UCSD-AML1 (cell line): ENCODE measurements around the gene C19orf38.
"Not testable (repeated sequence)": the region's sequence is repeated elsewhere in the genome, so short reads cannot be mapped to it uniquely, and the experiment has no call there.

Experiments used
- DNase-seq: peaks from one replicate; lab custom pipeline; 2025; ENCODE audit not compliant: unreplicated experiment; lab: John Stamatoyannopoulos, UW

C19orf38 gene

GRCh38 chr19:10872546-10873107, 24.4 kb downstream of the C19orf38 start:
- DNase-seq, result no peak

- no peak for DNase-seq
These were observed 25.8 kb downstream of the C19orf38 start for GRCh38 chr19:10874024-10874423.

GRCh38 chr19:10876459-10877240, 28.4 kb downstream of the C19orf38 start:
- DNase-seq, result peak; percentile 32

GRCh38 chr19:10877608-10878007, 29.4 kb downstream of the C19orf38 start:
- not testable (repeated sequence) for DNase-seq

DNA sequence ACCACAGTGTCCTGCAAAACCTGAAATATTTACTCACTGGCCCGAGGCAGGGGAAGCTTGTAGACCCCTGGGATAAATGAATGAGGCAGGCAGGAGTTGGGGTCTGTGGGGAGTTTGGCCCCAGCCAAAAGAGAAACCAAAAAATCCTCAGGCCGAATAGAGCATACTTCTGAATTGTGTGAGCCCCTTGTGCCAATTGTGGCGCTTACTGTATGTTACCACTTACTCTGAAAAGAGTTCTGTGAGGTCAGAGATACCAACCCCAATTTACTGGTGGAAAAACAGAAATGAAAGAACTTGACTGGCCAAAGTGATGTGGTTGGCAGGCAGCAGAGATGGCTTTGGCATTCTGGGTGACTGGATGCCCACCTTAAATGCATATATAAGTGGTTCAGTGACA, 30.0 kb downstream of the C19orf38 start:
- no peak for DNase-seq

DNA sequence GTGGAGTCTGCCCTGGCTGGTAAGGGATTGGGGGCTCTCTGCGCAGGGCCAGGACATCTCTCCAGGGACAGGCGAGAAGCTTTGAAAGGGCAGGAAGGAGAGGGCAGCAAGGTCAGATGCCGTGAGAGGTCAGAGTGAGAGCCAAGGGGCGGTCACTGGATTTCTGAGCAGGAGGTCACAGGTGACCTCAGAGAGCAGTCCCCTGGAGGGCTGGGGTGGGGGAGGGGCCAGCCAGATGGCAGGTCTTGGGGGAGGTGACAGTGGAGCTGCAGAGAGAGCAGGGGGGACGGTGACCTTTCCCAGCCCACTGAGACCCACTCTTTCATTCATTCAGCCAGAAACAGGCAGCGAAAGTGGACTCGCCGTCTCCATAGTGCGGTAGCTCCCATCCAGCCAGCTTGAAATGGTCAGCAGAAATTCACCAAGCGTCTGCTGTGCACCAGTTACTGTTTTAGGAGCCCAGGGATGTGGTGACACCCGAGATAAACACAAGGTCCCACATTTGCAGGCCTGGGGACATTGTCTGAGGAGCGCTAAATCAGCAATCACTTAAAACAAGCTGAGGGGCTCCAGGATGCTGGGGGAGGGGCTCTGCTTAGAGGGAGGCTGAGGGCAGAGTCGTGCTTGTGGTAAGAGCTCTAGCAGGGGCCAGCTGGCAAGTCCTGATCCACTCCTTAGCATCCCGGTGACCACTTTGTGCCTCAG, 33.3 kb downstream of the C19orf38 start:
- no peak for DNase-seq

GRCh38 chr19:10882108-10882457, 33.9 kb downstream of the C19orf38 start:
- DNase-seq, result no peak

DNA sequence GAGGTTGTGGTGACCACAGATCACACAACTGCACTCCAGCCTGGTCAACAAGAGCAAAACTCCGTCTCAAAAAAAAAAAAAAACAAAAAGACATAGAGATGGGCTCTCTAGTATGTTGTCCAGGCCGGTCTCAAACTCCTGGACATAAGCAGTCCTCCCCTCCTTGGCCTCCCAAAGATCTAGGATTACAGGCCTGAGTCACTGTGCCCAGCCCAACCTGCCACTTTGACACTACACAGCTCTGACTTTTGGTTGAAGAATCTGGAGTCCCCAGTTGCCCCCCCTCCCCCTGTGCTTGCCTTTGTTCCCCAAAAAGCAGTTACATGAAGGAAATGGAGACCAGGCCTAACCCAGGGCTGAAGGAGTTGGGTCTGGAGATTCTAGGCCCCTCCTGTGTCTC, 36.1 kb downstream of the C19orf38 start:
- DNase-seq, result no peak

DNA sequence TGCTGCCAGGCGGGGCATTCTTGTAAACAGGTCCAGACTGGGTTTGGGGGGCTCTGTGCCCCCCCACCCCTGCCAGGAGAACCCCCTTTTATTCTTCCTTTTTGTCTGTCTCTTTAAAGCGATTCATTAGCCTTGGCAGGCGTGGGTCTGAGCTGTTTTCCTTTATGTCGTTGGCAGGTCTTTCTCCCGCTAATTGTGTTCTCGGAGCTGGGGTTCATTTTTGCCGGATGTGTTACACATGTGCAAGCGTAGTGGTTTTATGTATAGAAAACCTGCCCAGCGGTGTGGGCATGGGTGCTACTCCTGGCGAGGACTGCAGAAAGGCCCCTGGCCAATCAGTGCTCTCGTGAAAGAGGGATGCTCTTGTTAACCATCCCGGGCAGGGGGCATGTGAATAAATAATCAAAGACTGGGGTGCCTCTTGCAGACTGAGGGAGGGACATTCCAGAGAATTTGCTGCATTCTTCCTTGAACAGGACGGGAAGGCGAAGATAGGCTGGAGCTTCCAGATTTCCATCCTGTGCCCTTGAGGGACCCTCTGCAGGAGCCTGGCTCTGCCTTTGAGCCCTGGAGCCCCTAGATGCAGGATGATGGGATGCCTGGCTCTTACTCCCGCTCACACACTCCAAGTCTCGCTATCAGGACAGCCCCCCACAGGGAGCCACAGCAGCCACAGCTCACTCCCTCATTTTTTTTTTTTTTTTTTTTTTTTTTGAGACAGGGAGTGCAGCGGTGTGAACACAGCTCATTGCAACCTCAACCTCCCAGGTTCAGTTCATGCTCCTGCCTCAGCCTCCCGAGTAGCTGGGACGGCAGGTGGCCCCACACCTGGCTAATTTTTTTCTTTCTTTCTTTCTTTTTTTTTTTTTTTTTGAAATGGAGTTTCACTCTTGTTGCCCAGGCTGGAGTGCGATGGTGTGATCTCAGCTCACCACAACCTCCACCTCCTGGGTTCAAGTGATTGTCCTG, 37.3 kb downstream of the C19orf38 start:
- DNase-seq, result no peak

DNA sequence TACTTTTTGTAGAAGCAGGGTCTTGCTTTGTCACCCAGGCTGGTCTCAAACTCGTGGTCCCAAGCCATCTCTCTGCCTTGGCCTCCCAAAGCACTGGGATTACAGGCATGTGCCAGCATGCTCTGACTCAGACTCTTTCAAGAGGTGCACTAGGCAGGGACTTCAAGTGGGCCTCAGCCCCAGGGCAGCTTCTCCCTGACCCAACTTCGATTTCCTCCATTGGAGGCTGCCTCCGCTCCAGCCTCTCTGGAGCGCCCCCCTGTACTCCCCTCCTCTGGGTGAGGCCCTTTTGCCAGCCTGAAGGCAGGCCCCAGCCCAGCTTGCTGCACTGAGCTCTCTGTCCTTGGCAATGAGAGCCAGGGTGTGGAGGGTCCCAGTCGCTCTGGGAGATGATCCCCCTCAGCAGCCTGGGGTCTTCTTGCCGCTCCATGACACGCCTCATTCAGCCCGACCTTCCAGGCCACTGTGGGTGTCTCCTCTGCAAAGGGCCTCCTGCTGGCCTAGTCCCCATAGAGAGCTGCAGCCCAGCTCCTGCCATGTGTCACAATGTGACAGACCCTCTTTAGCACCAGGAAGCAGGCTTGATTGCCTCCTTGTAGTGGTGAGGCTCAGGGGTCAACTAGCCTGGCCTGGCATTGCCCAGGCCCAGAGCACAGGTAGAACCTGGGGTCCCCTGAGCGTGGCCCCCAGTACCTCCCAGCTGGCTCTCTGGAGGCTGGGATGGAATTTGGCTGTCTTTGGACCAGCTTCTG, 39.6 kb downstream of the C19orf38 start:
- no peak for DNase-seq

- no peak for DNase-seq
These were observed 40.2 kb downstream of the C19orf38 start for GRCh38 chr19:10888421-10888866.

- DNase-seq, result no peak
These were observed 41.7 kb downstream of the C19orf38 start for GRCh38 chr19:10889880-10890279.

DNA sequence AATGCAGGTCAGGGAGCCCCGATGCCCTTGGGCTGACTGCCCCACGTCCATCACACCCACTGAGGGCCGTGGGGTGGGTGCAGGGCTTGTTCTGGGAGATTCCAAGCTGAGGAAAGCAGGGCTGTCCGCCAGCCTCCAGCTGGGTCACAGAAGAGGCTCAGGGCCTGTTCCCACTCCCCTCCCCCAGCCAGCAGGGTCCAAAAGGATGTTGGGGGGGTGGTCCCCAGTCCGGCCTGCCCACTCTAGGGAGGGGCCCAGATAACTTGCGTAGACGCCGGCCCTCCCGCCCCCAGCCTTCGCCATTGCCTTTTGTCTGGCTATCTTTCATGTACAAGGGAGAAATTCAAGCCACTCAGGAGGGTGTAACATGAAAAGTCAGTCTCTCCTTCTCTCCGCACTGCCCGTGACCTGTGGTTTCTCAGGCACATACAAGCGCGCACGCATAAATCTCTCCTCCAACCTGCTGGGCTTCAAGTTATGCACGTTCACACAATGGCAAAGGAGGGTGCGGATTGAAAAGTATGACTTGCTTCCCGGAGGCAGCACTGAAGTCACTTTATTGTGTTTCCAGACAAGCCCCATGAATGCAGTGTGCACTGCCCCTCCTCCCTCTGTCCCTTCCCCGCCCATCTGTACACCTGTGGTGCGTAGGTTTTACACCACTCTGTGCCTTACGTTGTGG, 43.3 kb downstream of the C19orf38 start:
- DNase-seq, result no peak

- no peak for DNase-seq
These were observed 44.0 kb downstream of the C19orf38 start for GRCh38 chr19:10892256-10892655.

- DNase-seq, result no peak
These were observed 46.6 kb downstream of the C19orf38 start for GRCh38 chr19:10894911-10895213.

DNA sequence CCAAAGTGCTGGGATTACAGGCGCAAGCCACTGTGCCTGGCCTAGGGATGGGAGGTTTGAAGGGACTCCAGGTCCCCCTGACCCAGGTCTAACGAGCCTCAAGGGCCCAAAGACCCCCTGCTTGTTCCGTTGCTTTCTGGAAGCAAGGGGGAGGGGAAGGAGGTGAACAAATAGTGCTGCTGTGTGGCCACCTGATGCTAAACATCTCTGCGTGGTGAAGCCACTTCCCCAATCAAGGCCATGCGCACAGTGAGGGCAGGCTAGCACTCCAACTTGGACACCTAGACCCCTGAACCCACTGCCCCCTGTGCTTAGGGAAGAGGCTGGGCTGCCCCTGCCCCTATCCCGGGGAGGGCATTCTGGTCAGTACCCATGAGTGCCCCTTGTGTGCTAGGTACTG, 47.1 kb downstream of the C19orf38 start:
- DNase-seq, result no peak

- DNase-seq, result no peak
These were observed 47.7 kb downstream of the C19orf38 start for GRCh38 chr19:10895920-10896319.

GRCh38 chr19:10896851-10897526, 48.8 kb downstream of the C19orf38 start:
- no peak for DNase-seq

DNA sequence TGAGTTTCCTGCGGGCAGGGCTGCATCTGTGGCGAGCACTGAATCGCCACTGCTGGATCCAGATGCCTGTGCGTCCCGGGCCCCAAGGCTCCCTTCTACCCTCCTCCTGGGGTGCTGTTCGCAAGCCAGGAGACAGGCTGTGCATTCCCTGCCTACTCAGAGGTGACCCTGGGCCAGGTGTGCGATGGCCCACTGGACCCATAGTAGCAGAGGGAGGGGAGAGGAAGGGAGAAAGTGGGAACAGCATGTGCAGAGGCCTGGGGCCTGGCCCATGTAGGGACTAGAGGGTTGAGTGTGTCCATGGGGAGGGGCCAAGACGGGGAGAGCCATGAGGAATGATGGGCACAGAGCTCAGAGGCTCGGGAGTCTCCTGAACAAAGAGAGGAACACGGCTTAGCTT, 50.4 kb downstream of the C19orf38 start:
- no peak for DNase-seq
